B cell (primary cell): ENCODE measurements around the gene ZFP36L1. TPM values are rescaled to one million over a fixed set of nuclear protein-coding genes. Genes with fewer than 3 reads are reported as not detected.

Experiments used
- ATAC-seq: fragments of 200-7000 bp; cut with Tn5 transposase; one replicate; pipeline ENCODE4 v1.10.0; 2021; ENCODE audit warnings: low read depth, mild to moderate bottlenecking, moderate number of reproducible peaks, moderate library complexity
- CTCF ChIA-PET: fragments of 350-600 bp; sonication (Branson Sonifier 250); formaldehyde crosslinking; loops from one replicate; lab custom pipeline; 2021; ENCODE audit warnings: antibody characterized with exemption, inconsistent platforms; lab: Charles Lee
- POLR2A ChIA-PET: fragments of 350-600 bp; sonication (Branson Sonifier 250); formaldehyde crosslinking; loops from one replicate; lab custom pipeline; 2021; ENCODE audit warnings: antibody characterized with exemption; lab: Charles Lee
- DNase-seq: peaks from one replicate; pipeline ENCODE4 v3.0.0; 2013
- H2AFZ ChIP-seq: 2 replicates; pipeline ENCODE4 v1.6.1; 2012; ENCODE audit warnings: mild to moderate bottlenecking, low read depth, low read length; ENCODE audit not compliant: insufficient read depth, poor library complexity, severe bottlenecking
- H3K27ac ChIP-seq, 2 donors: 1 replicate in 1 of 2; 2 replicates in 1 of 2; pipeline ENCODE4 v1.5.1; 2012 to 2013; ENCODE audit warnings: low read length in 2 of 2, mild to moderate bottlenecking in 2 of 2, moderate library complexity in 1 of 2
- H3K27me3 ChIP-seq, 4 experiments: fragments of 200-600 bp in 1 of 4; sonication (generic) in 1 of 4; replicated peaks in 1 of 4; 1 replicate in 2 of 4; 2 replicates in 2 of 4; pipeline versions ENCODE4 v1.6.1 to v1.7.0; 2013 to 2016; ENCODE audit warnings: low read length in 3 of 4, mild to moderate bottlenecking in 2 of 4, mixed read lengths in 1 of 4, moderate library complexity in 1 of 4; ENCODE audit not compliant: insufficient read depth in 4 of 4, control insufficient read depth in 3 of 4; ENCODE audit errors: control extremely low read depth in 1 of 4
- H3K36me3 ChIP-seq, 2 experiments: replicated peaks in 1 of 2; 1 replicate in 1 of 2; 2 replicates in 1 of 2; pipeline versions ENCODE4 v1.6.1 to v1.7.1; 2013; ENCODE audit warnings: low read length in 1 of 2; ENCODE audit not compliant: insufficient read depth in 2 of 2, control insufficient read depth in 1 of 2; ENCODE audit errors: control extremely low read depth in 1 of 2, extremely low read depth in 1 of 2
- H3K4me1 ChIP-seq, 2 donors: fragments of 200-600 bp in 1 of 2; sonication (generic) in 1 of 2; 1 replicate in 1 of 2; 2 replicates in 1 of 2; pipeline versions ENCODE4 v1.5.1 to v1.6.1; 2013 to 2017; ENCODE audit warnings: low read length in 2 of 2; ENCODE audit not compliant: control insufficient read depth in 2 of 2, insufficient read depth in 2 of 2
- H3K4me2 ChIP-seq: replicated peaks from 2 replicates; pipeline ENCODE3; 2012; ENCODE audit warnings: mild to moderate bottlenecking, low read depth, low read length; ENCODE audit not compliant: poor library complexity, severe bottlenecking
- H3K4me3 ChIP-seq, 5 experiments: fragments of 200-600 bp in 1 of 5; sonication (generic) in 1 of 5; 1 replicate in 3 of 5; 2 replicates in 2 of 5; pipeline versions ENCODE4 v1.5.1 to v1.7.0; 2011 to 2016; ENCODE audit warnings: low read length in 4 of 5, mild to moderate bottlenecking in 4 of 5, low read depth in 2 of 5, control low read depth in 1 of 5, moderate library complexity in 1 of 5; ENCODE audit not compliant: insufficient read depth in 1 of 5; ENCODE audit errors: control extremely low read depth in 1 of 5, extremely low read depth in 1 of 5
- H3K79me2 ChIP-seq: fragments of 200-600 bp; sonication (generic); one replicate; pipeline ENCODE4 v1.6.0; 2016; ENCODE audit warnings: low read length; ENCODE audit not compliant: control insufficient read depth, insufficient read depth
- H3K9ac ChIP-seq: fragments of 200-600 bp; sonication (generic); 2 replicates; pipeline ENCODE4 v1.6.1; 2017; ENCODE audit warnings: mild to moderate bottlenecking, low read length, moderate library complexity
- H3K9me3 ChIP-seq, 3 donors: one replicate each; pipeline versions ENCODE4 v1.6.1 to v1.7.1; 2013; ENCODE audit warnings: low read length in 2 of 3; ENCODE audit not compliant: control insufficient read depth in 2 of 3, insufficient read depth in 1 of 3; ENCODE audit errors: control extremely low read depth in 1 of 3
- H4K20me1 ChIP-seq: 2 replicates; pipeline ENCODE4 v1.6.0; 2012; ENCODE audit warnings: mild to moderate bottlenecking, low read length; ENCODE audit not compliant: insufficient read depth, control insufficient read depth, poor library complexity, severe bottlenecking
- H3K27ac Mint-ChIP-seq: one replicate; pipeline ENCODE4 v1.8.0; 2021; ENCODE audit warnings: mixed read lengths
- H3K27me3 Mint-ChIP-seq: one replicate; pipeline ENCODE4 v1.8.0; 2021; ENCODE audit warnings: mixed read lengths
- H3K4me1 Mint-ChIP-seq: one replicate; pipeline ENCODE4 v1.8.0; 2021; ENCODE audit warnings: mixed read lengths
- H3K4me3 Mint-ChIP-seq: one replicate; pipeline ENCODE4 v1.8.0; 2021; ENCODE audit warnings: mixed read lengths
- H3K9me3 Mint-ChIP-seq: one replicate; pipeline ENCODE4 v1.8.0; 2022; ENCODE audit warnings: mixed read lengths; ENCODE audit not compliant: insufficient read depth
- CTCF ChIP-seq: fragments of 200-600 bp; IDR thresholded peaks from one replicate; pipeline ENCODE4 v1.8.0; 2022; ENCODE audit warnings: antibody characterized with exemption, mild to moderate bottlenecking
- EZH2 ChIP-seq: IDR thresholded peaks from 2 replicates; pipeline ENCODE4 v1.6.1; 2012; ENCODE audit warnings: borderline replicate concordance, low read depth, mild to moderate bottlenecking, moderate library complexity, low read length; ENCODE audit not compliant: insufficient read depth, poor library complexity, severe bottlenecking
- WGBS: methylation state at CpG from one replicate; pipeline ENCODE4 v1.1.5; 2013; ENCODE audit warnings: missing lambda C conversion rate; ENCODE audit not compliant: insufficient coverage; 5-methylcytosine and 5-hydroxymethylcytosine counted together
- intact Hi-C: fragments of 100-400 bp; cut with micrococcal nuclease; formaldehyde crosslinking; loops from one replicate; pipeline ENCODE4 v1.10.0; 2022
- polyA plus RNA-seq: library from polyadenylated mRNA; depleted of rRNA; stranded (reverse); fragments of >200 nt; gene quantifications from 2 replicates; pipeline ENCODE4 v1.2.3, GENCODE V29; 2012
- total RNA-seq, 2 donors: library from RNA; stranded (reverse); fragments of 120-200 nt in 1 of 2; gene quantifications; 1 replicate in 1 of 2; 2 replicates in 1 of 2; pipeline versions ENCODE4 v1.2.3 to v1.2.4, GENCODE V29; 2013 to 2022

Gene ZFP36L1
- total and polyA plus RNA-seq, 2 donors (not counting 1 experiment from before 2014, with no cell fraction given), result 572 to 983 TPM

- no peaks in the 10 kb centered on the region for H3K79me2 ChIP-seq
- Mint-ChIP-seq H3K27me3 (no peaks in the 10 kb centered on the region), H3K4me3 (no peak overlapping the region), H3K4me1 (peaks cover 11% of the 10 kb centered on the region), H3K9me3 (no peaks in the 10 kb centered on the region), H3K27ac (no peak overlapping the region)
- H3K27me3 ChIP-seq, result no peaks in the 10 kb centered on the region
- POLR2A ChIA-PET, result no interaction called here
- no peaks in the 10 kb centered on the region for H4K20me1 ChIP-seq
- TF ChIP-seq EZH2 (no peak), CTCF (no peak)
- H3K36me3 ChIP-seq, result no peaks in the 10 kb centered on the region
- no peak overlapping the region for H3K27ac ChIP-seq
- no peak for ATAC-seq
- peaks cover 10 to 11% of the 10 kb centered on the region in 2 donors for H3K4me1 ChIP-seq
- no peak overlapping the region for H2AFZ ChIP-seq
- peaks cover 0 to 12% (median 4%) of the 10 kb centered on the region in 3 donors for H3K9me3 ChIP-seq
- no peak overlapping the region for H3K9ac ChIP-seq
- no peak overlapping the region for H3K4me3 ChIP-seq
- intact Hi-C loops, result no loop called here
- CTCF ChIA-PET, result interaction anchor here (0.6 to 1.4 kb wide), 3 partner anchors 15 to 44 kb away, joined by 3 read pairs; no protein-coding TSS in a partner anchor
- DNase-seq, result no peak
- no CpG with 5 or more reads among the region's 6 CpGs for WGBS
- H3K4me2 ChIP-seq, result no peak overlapping the region
Observed at GRCh38 chr14:68772761-68773381, 20.0 kb downstream of the ZFP36L1 start.

GRCh38 chr14:68771631-68772030 lies 21.2 kb downstream of the ZFP36L1 start:
- no peak for ATAC-seq
- peaks cover 10 to 11% of the 10 kb centered on the region in 2 donors for H3K4me1 ChIP-seq
- H3K79me2 ChIP-seq, result no peaks in the 10 kb centered on the region
- intact Hi-C loops, result no loop called here
- H3K4me2 ChIP-seq, result peak overlapping the region; percentile 58
- Mint-ChIP-seq H3K4me3 (no peak overlapping the region), H3K9me3 (no peaks in the 10 kb centered on the region), H3K27ac (no peak overlapping the region), H3K4me1 (peaks cover 11% of the 10 kb centered on the region), H3K27me3 (no peaks in the 10 kb centered on the region)
- H3K4me3 ChIP-seq, result no peak overlapping the region
- no peak overlapping the region for H3K27ac ChIP-seq
- WGBS, result 24% methylated on average over 8 of the region's 10 CpGs
- H3K27me3 ChIP-seq, result no peaks in the 10 kb centered on the region
- no peak overlapping the region for H3K9ac ChIP-seq
- DNase-seq, result no peak
- POLR2A ChIA-PET, result no interaction called here
- no peaks in the 10 kb centered on the region for H3K36me3 ChIP-seq
- H2AFZ ChIP-seq, result peak overlapping the region; percentile 65
- TF ChIP-seq EZH2 (no peak), CTCF (no peak)
- H4K20me1 ChIP-seq, result no peaks in the 10 kb centered on the region
- CTCF ChIA-PET, result interaction anchor here (0.7 kb wide), 1 partner anchor 424 kb away, joined by 3 read pairs; no protein-coding TSS in a partner anchor
- peaks cover 0 to 12% (median 4%) of the 10 kb centered on the region in 3 donors for H3K9me3 ChIP-seq
